GM12878 (cell line): ENCODE measurements around the gene RNF121. TPM values are rescaled to one million over a fixed set of nuclear protein-coding genes. Genes with fewer than 3 reads are reported as not detected.

Experiments
- ATAC-seq: fragments of 200-7000 bp; cut with Tn5 transposase; 3 replicates; pipeline ENCODE4 v1.9.1; 2020; ENCODE audit warnings: mild to moderate bottlenecking, moderate library complexity
- BruUV-seq: library from RNA; stranded (reverse); fragments of 400-500 nt; replicated peaks from 2 replicates; lab custom pipeline; 2021; lab: Mats Ljungman, UMichigan
- CTCF ChIA-PET: fragments of 300-600 bp; sonication (Branson Sonifier 250); formaldehyde crosslinking; extraction: SDS; loops from one replicate; lab custom pipeline; 2021; ENCODE audit warnings: inconsistent platforms; lab: Yijun Ruan, JAX
- POLR2A ChIA-PET: fragments of 350-600 bp; formaldehyde crosslinking; extraction: SDS; loops from one replicate; lab custom pipeline; 2021; ENCODE audit warnings: inconsistent platforms; lab: Charles Lee
- RAD21 ChIA-PET: fragments of 300-600 bp; sonication (Branson Sonifier 250); formaldehyde crosslinking; loops from one replicate; lab custom pipeline; 2023; ENCODE audit warnings: antibody characterized with exemption; ENCODE audit not compliant: unreplicated experiment; lab: Charles Lee
- SMC1A ChIA-PET: fragments of 300-600 bp; sonication (Branson Sonifier 250); formaldehyde crosslinking; loops from one replicate; lab custom pipeline; 2023; ENCODE audit not compliant: unreplicated experiment, uncharacterized antibody; lab: Charles Lee
- DNase-seq: peaks from one replicate; pipeline ENCODE4 v3.0.0-alpha.2; 2011; ENCODE audit warnings: low read depth, low spot score
- FAIRE-seq: peaks from 3 replicates; lab custom pipeline; 2011; peaks lifted over from hg19 to GRCh38; lab: Jason Lieb, UNC
- H2AFZ ChIP-seq: 2 replicates; pipeline ENCODE4 v1.6.0; 2011; ENCODE audit warnings: low read depth, low read length, control low read depth; ENCODE audit not compliant: control insufficient read depth
- H3K27ac ChIP-seq: 2 replicates; pipeline ENCODE4 v1.5.1; 2011; ENCODE audit warnings: control low read depth; ENCODE audit not compliant: control insufficient read depth, insufficient read depth
- H3K27me3 ChIP-seq, 2 experiments: replicated peaks in 1 of 2; 2 replicates each; pipeline versions ENCODE4 v1.6.0 to v1.6.1; 2011; ENCODE audit warnings: low read length in 1 of 2; ENCODE audit not compliant: control insufficient read depth in 2 of 2, insufficient read depth in 2 of 2
- H3K36me3 ChIP-seq, 2 experiments: 2 replicates each; pipeline ENCODE4 v1.5.1; 2011; ENCODE audit warnings: low read length in 1 of 2; ENCODE audit not compliant: control insufficient read depth in 2 of 2, insufficient read depth in 2 of 2
- H3K4me1 ChIP-seq: 2 replicates; pipeline ENCODE4 v1.6.1; 2011; ENCODE audit warnings: mild to moderate bottlenecking, low read length, moderate library complexity, mixed read lengths; ENCODE audit not compliant: control insufficient read depth, insufficient read depth
- H3K4me2 ChIP-seq: 2 replicates; pipeline ENCODE4 v1.6.0; 2011; ENCODE audit warnings: control low read depth; ENCODE audit not compliant: control insufficient read depth, insufficient read depth
- H3K4me3 ChIP-seq: fragments of 200-600 bp; sonication (generic); 2 replicates; pipeline ENCODE4 v1.5.1; 2016
- H3K79me2 ChIP-seq: 2 replicates; pipeline ENCODE4 v1.6.0; 2011; ENCODE audit warnings: low read length; ENCODE audit not compliant: control insufficient read depth, insufficient read depth
- H3K9ac ChIP-seq: 2 replicates; pipeline ENCODE4 v1.8.0; 2011; ENCODE audit warnings: low read length, control low read depth, mixed read lengths; ENCODE audit not compliant: control insufficient read depth, insufficient read depth
- H3K9me3 ChIP-seq: replicated peaks from 3 replicates; pipeline ENCODE4 v1.5.1; 2011; ENCODE audit warnings: mild to moderate bottlenecking, low read length; ENCODE audit not compliant: control insufficient read depth, insufficient read depth
- H4K20me1 ChIP-seq: 2 replicates; pipeline ENCODE4 v1.6.0; 2011; ENCODE audit not compliant: control insufficient read depth, insufficient read depth
- FOXK2 ChIP-seq: fragments of 450-650 bp; IDR thresholded peaks from 2 replicates; pipeline ENCODE4 v1.6.1; 2017; ENCODE audit warnings: mild to moderate bottlenecking, moderate library complexity
- GABPA ChIP-seq: IDR thresholded peaks from 2 replicates; pipeline ENCODE4 v1.6.1; 2014; ENCODE audit warnings: antibody characterized with exemption, low read depth, mild to moderate bottlenecking, inconsistent platforms
- IKZF2 ChIP-seq, 2 experiments: fragments of 450-650 bp; IDR thresholded peaks; 2 replicates each; pipeline ENCODE4 v1.6.1; 2017; ENCODE audit warnings: mild to moderate bottlenecking in 2 of 2, moderate library complexity in 2 of 2
- NR2F1 ChIP-seq: fragments of 450-650 bp; conservative IDR thresholded peaks from 2 replicates; pipeline ENCODE4 v1.6.1; 2017; ENCODE audit warnings: mild to moderate bottlenecking
- RELA ChIP-seq: fragments of 450-650 bp; IDR thresholded peaks from 2 replicates; pipeline ENCODE4 v1.8.0; 2014; ENCODE audit warnings: borderline replicate concordance; ENCODE audit not compliant: partially characterized antibody
- SMC3 ChIP-seq: IDR thresholded peaks from 2 replicates; pipeline ENCODE4 v1.6.1; 2011; ENCODE audit warnings: low read length, improper control_type of control experiment, borderline replicate concordance
- SP1 ChIP-seq: IDR thresholded peaks from one replicate; pipeline ENCODE4 v1.6.1; 2011; ENCODE audit warnings: low read depth, low read length
- STAT3 ChIP-seq: IDR thresholded peaks from 2 replicates; pipeline ENCODE4 v1.6.1; 2011; ENCODE audit warnings: low read depth, low read length, improper control_type of control experiment
- WGBS: methylation state at CpG from one replicate; pipeline ENCODE4 v1.1.6; 2016; ENCODE audit warnings: low lambda C conversion rate; ENCODE audit not compliant: insufficient replicate concordance, insufficient coverage; ENCODE audit errors: missing lambda C conversion rate; 5-methylcytosine and 5-hydroxymethylcytosine counted together
- in situ Hi-C: fragments of 300-500 bp; cut with MboI; formaldehyde crosslinking; loops from 9 replicates; pipeline ENCODE4 v1.14.3; 2018; ENCODE audit warnings: mixed read lengths
- intact Hi-C: fragments of 100-400 bp; cut with micrococcal nuclease; formaldehyde crosslinking; loops from one replicate; pipeline ENCODE4 v1.14.2; 2022; ENCODE audit not compliant: unreplicated experiment
- polyA plus RNA-seq, 11 experiments: library from polyadenylated mRNA; depleted of rRNA in 4 of 11; unstranded in 6 of 11; stranded (reverse) in 5 of 11; fragments of >200 nt; fragmentation: Nextera tagmentation in 4 of 11; fragmentation: Illumina TruSeq in 1 of 11; extraction: Ambion mirVana in 4 of 11; extraction: Trizol in 1 of 11; gene quantifications; 1 replicate in 1 of 11; 2 replicates in 10 of 11; pipeline versions ENCODE4 v1.2.1 to v1.2.3, GENCODE V29; 2011 to 2016; ENCODE audit warnings: inconsistent platforms in 2 of 11, missing spikeins in 2 of 11, low read depth in 1 of 11
- total RNA-seq, 4 experiments: library from RNA; depleted of rRNA in 3 of 4; stranded (reverse); fragments of >200 nt in 3 of 4; fragmentation: Illumina TruSeq in 1 of 4; extraction: Trizol in 1 of 4; gene quantifications; 2 replicates each; pipeline versions ENCODE4 v1.2.1 to v1.2.3, GENCODE V29; 2013 to 2021
- TF ChIP-seq, protein P1 (sequence below): fragments of 450-650 bp; IDR thresholded peaks from 2 replicates; pipeline ENCODE4 v1.6.1; 2014; ENCODE audit warnings: mild to moderate bottlenecking
- TF ChIP-seq, protein P2 (sequence below): fragments of 450-650 bp; IDR thresholded peaks from 2 replicates; pipeline ENCODE4 v1.6.1; 2017; ENCODE audit warnings: borderline replicate concordance
- TF ChIP-seq, protein P3 (sequence below): IDR thresholded peaks from 2 replicates; pipeline ENCODE4 v1.6.1; 2012; ENCODE audit warnings: low read length, inconsistent platforms
- TF ChIP-seq, protein P4 (sequence below), 3 experiments: IDR thresholded peaks in 2 of 3; conservative IDR thresholded peaks in 1 of 3; 2 replicates each; pipeline ENCODE4 v1.5.1; 2011; ENCODE audit warnings: low read depth in 3 of 3, low read length in 3 of 3, mild to moderate bottlenecking in 3 of 3, control low read depth in 2 of 3, moderate library complexity in 2 of 3, inconsistent platforms in 1 of 3, mixed read lengths in 1 of 3; ENCODE audit not compliant: control insufficient read depth in 2 of 3, insufficient read depth in 1 of 3; ENCODE audit errors: extremely low read depth in 1 of 3
- TF ChIP-seq, protein P5 (sequence below): IDR thresholded peaks from 2 replicates; pipeline ENCODE4 v1.6.1; 2011; ENCODE audit warnings: low read depth, low read length, improper control_type of control experiment, borderline replicate concordance
- TF ChIP-seq, protein P6 (sequence below): fragments of 150-350 bp; IDR thresholded peaks from 2 replicates; pipeline ENCODE4 v1.6.1; 2014; ENCODE audit warnings: mild to moderate bottlenecking, low read depth, low read length

Gene RNF121
- total and polyA plus RNA-seq, 10 of the 15 experiments (the other 5 are each of a cell fraction or from before 2014, with no cell fraction given): 8.6 to 73.7 (median 32.7) TPM

DNA sequence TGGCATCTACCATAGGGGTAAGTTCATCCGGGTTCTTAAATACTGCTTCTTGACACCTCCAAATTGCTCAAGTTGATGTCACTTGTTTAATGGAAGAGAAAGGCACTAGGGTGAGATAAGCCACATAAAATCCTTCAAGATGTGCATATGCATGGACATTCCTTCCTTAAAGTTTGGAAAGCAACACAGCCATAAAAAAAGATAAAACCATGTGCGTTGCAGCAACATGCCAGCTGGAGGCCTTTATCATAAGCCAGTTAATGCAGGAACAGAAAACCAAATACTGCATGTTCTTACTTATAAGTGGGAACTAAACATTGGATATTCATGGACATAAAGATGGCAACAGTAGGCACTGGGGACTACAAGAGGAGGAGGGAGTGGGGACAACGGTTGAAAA is 61.9 kb downstream of the RNF121 start:
- Histone ChIP-seq H2AFZ (no peak overlapping the region), H3K27ac (peak overlapping the region; percentile 77), H3K36me3 (peaks cover 6 to 21% of the 10 kb centered on the region in 2 experiments), H3K4me1 (peaks cover 39% of the 10 kb centered on the region), H3K79me2 (no peaks in the 10 kb centered on the region; the same call in none of the 2 replicates), H4K20me1 (no peaks in the 10 kb centered on the region), H3K9me3 (no peaks in the 10 kb centered on the region), H3K27me3 (no peaks in the 10 kb centered on the region), H3K4me2 (peak overlapping the region; percentile 49), H3K9ac (no peak overlapping the region), H3K4me3 (no peak overlapping the region)
- in situ Hi-C loops (no loop called here), intact Hi-C loops (no loop called here)
- SMC1A ChIA-PET: interaction anchor here (0.7 to 8.3 kb wide), 8 partner anchors 8 to 424 kb away, joined by 3 to 67 read pairs (median 4); partner anchors contain the start of genes RNF121 and XNDC1N
- RAD21 ChIA-PET: interaction anchor here (0.6 to 2.7 kb wide), 7 partner anchors 13 to 1788 kb away, joined by 3 to 17 read pairs (median 4); partner anchors contain the start of genes RNF121 and XNDC1N
- WGBS: 65% methylated on average over 3 of the region's 3 CpGs
- FAIRE-seq (no peak), DNase-seq (no peak), ATAC-seq (no peak)
- POLR2A ChIA-PET: interaction anchor here (0.6 to 1.9 kb wide), 5 partner anchors 8 to 63 kb away, joined by 3 to 6 read pairs (median 4); partner anchors contain the start of genes IL18BP and XNDC1N
- CTCF ChIA-PET: interaction anchor here (1.1 to 8.5 kb wide), 2 partner anchors 13 to 34 kb away, joined by 6 to 93 read pairs; no protein-coding TSS in a partner anchor
- no TSS peak for BruUV-seq
- TF ChIP-seq, protein P1, sequence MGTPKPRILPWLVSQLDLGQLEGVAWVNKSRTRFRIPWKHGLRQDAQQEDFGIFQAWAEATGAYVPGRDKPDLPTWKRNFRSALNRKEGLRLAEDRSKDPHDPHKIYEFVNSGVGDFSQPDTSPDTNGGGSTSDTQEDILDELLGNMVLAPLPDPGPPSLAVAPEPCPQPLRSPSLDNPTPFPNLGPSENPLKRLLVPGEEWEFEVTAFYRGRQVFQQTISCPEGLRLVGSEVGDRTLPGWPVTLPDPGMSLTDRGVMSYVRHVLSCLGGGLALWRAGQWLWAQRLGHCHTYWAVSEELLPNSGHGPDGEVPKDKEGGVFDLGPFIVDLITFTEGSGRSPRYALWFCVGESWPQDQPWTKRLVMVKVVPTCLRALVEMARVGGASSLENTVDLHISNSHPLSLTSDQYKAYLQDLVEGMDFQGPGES: no peak
- TF ChIP-seq GABPA (no peak), SP1 (no peak), FOXK2 (no peak), SMC3 (no peak), RELA (no peak), STAT3 (no peak), IKZF2 (IDR thresholded peaks at IDR 0.05) (no peak), NR2F1 (no peak)
- TF ChIP-seq, protein P2, sequence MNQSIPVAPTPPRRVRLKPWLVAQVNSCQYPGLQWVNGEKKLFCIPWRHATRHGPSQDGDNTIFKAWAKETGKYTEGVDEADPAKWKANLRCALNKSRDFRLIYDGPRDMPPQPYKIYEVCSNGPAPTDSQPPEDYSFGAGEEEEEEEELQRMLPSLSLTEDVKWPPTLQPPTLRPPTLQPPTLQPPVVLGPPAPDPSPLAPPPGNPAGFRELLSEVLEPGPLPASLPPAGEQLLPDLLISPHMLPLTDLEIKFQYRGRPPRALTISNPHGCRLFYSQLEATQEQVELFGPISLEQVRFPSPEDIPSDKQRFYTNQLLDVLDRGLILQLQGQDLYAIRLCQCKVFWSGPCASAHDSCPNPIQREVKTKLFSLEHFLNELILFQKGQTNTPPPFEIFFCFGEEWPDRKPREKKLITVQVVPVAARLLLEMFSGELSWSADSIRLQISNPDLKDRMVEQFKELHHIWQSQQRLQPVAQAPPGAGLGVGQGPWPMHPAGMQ: no peak
- TF ChIP-seq, protein P3, sequence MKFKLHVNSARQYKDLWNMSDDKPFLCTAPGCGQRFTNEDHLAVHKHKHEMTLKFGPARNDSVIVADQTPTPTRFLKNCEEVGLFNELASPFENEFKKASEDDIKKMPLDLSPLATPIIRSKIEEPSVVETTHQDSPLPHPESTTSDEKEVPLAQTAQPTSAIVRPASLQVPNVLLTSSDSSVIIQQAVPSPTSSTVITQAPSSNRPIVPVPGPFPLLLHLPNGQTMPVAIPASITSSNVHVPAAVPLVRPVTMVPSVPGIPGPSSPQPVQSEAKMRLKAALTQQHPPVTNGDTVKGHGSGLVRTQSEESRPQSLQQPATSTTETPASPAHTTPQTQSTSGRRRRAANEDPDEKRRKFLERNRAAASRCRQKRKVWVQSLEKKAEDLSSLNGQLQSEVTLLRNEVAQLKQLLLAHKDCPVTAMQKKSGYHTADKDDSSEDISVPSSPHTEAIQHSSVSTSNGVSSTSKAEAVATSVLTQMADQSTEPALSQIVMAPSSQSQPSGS: no peak
- TF ChIP-seq, protein P4, sequence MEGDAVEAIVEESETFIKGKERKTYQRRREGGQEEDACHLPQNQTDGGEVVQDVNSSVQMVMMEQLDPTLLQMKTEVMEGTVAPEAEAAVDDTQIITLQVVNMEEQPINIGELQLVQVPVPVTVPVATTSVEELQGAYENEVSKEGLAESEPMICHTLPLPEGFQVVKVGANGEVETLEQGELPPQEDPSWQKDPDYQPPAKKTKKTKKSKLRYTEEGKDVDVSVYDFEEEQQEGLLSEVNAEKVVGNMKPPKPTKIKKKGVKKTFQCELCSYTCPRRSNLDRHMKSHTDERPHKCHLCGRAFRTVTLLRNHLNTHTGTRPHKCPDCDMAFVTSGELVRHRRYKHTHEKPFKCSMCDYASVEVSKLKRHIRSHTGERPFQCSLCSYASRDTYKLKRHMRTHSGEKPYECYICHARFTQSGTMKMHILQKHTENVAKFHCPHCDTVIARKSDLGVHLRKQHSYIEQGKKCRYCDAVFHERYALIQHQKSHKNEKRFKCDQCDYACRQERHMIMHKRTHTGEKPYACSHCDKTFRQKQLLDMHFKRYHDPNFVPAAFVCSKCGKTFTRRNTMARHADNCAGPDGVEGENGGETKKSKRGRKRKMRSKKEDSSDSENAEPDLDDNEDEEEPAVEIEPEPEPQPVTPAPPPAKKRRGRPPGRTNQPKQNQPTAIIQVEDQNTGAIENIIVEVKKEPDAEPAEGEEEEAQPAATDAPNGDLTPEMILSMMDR (IDR thresholded peaks at IDR 0.05 in 2 of 3, conservative IDR thresholded peaks at IDR 0.05 in 1 of 3; ENCODE audit: control insufficient read depth in 2 of 3, extremely low read depth in 1 of 3, insufficient read depth in 1 of 3, low read depth in 3 of 3, low read length in 3 of 3): no peak
- TF ChIP-seq, protein P5, sequence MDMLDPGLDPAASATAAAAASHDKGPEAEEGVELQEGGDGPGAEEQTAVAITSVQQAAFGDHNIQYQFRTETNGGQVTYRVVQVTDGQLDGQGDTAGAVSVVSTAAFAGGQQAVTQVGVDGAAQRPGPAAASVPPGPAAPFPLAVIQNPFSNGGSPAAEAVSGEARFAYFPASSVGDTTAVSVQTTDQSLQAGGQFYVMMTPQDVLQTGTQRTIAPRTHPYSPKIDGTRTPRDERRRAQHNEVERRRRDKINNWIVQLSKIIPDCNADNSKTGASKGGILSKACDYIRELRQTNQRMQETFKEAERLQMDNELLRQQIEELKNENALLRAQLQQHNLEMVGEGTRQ: no peak
- TF ChIP-seq, protein P6, sequence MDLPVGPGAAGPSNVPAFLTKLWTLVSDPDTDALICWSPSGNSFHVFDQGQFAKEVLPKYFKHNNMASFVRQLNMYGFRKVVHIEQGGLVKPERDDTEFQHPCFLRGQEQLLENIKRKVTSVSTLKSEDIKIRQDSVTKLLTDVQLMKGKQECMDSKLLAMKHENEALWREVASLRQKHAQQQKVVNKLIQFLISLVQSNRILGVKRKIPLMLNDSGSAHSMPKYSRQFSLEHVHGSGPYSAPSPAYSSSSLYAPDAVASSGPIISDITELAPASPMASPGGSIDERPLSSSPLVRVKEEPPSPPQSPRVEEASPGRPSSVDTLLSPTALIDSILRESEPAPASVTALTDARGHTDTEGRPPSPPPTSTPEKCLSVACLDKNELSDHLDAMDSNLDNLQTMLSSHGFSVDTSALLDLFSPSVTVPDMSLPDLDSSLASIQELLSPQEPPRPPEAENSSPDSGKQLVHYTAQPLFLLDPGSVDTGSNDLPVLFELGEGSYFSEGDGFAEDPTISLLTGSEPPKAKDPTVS: no peak
